Measurements from ENCODE around the gene FLT3.

Gene FLT3

DNA sequence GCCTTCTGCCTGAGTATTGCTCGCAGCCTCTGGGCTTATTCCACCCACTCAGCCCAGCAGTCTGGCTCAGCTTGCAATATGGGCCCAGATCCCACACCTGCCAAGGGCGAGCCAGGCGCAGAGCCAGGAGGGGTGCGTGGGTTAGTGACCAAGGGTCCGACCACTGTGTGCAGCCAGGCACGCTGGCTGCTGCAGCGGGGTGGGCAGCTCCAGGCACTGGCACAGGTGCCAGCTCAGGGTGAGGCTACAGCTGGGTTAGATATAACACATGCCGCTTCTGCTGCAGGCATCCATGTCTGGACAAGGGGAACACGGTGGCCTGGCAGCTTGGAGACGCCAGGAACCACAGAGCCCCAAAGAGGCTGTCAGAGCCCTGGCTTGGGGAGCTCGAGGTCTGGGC lies 99.3 kb downstream of the FLT3 start:
- DNase-seq: no peak

DNA sequence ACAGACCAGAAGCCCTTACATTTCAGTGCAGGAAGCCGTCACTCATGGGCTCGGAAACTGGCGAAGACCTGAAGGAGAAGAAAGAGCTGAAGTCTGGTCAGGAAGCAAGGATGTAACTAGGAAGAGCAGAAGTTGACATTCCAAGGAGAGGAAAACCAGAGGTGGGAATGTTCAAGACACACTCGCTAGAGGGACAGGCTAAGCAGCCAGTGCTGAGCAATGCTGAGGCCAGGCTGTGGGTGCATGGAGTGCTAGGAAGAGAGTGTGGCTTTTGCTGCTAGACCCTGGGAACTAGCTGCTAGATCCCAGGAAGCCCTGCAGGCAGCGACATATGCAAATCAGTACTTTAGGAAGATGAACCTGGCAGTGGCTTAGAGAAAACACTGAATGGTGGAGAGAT lies 99.8 kb downstream of the FLT3 start:
- DNase-seq: no peak

DNA sequence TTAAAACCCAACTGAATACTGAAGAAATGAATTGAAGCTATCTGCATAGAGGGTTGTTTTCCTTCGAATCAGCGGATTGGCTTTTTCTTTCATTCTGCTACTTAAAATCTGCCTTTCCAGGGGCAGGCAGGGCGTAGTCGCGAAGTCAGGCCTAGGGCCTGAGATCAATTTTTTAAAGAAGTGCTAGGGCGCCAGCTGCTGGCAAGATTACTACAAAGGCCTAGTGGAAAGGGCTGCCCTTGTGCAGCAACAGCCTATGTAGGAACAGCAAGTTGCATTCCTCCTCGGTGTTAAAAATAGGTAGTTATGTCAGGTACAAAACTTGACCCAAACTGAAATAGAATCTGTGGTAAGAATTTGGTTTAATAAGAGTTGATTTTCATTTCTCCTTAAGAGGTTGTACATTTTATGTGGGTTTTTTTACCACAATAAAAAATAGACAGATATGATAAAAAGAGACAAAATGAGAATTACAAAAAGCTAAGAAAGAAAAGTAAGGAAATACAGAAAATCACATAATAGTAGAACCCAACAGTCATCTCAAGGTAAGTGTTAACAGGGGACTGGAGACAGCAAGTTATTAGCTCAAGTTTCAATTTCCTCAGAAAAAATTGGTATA lies 102.4 kb downstream of the FLT3 start:
- DNase-seq: peak; percentile 46

DNA sequence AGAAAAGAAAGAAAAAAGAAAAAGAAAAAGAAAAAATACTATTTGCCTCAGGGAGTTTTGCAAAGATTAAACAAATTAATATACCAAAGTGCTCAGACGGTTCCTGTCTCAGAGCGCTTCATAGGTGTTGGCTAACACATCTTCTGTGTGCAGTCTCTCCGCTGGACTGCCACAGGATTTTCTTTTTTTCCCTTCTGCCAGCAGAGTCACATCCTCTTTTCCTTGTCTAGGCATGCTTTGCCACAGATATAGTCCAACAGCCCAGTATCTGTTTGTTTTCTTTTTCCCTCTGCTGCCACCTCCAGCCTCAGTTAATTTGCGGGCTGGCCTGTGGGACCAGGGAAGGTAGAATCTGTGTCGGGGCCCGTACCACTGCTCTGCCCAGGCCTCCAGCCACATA lies 108.5 kb downstream of the FLT3 start:
- no peak for DNase-seq

DNA sequence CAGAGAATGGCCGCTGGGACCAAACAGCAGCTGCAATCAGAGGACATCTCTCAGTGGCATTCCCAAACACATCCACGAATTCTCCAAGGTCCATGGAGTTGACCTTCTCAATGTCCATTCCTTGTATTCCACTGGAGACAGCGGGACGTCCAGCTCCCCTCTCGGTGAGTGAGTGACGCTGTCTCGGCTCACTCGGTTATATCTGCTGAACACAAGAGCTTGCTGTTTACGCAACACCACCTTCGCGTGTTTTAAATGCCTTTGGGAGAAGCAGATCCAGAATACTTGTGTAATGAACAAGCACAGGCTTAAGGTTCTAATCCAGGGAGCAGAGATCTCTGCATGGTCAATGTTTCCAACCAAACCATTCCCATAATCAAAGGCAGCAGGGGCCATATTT lies 111.9 kb downstream of the FLT3 start, which contains the start of gene URAD:
URAD (minus strand) TSS at position 174 of the 400 bp plus-strand sequence; CDS start at position 118, 56 bp downstream.
- no peak for DNase-seq

DNA sequence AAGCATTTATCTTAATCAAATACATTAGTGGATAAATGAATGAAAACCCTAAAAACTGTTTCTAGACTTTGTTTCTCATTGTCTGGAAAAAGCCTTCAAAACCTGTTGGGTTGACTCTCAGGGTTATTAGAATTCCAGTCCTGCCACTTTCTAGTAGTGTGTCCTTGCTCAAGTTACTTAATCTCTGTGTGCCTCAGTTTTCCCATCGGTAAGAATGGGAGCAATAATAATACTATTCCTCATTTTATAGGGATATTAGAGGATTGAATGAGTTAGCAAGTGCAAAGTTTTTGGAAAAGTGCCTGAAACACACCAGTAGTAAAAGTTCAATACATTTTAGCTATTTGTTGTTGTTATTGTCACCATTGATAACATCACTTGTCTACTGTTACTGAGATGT lies 114.8 kb downstream of the FLT3 start:
- DNase-seq: no peak

DNA sequence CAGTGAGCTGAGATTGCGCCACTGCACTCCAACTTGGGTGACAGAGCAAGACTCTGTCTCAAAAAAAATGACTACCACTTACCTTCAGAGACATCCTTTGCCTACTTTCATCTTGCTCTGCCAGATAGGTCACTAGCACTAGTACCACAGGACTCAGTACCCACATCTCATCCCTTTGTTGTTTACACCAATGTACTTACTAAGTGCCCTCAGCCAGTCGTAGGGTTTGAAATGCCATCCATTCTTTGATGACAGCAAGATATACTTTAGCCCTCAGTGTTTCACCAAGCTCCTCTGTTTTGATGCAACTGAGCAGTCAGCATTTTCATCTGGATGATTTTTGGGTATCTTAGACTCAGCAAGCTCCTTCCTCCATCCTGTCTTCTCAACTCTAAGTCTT lies 118.0 kb downstream of the FLT3 start:
- DNase-seq: no peak

DNA sequence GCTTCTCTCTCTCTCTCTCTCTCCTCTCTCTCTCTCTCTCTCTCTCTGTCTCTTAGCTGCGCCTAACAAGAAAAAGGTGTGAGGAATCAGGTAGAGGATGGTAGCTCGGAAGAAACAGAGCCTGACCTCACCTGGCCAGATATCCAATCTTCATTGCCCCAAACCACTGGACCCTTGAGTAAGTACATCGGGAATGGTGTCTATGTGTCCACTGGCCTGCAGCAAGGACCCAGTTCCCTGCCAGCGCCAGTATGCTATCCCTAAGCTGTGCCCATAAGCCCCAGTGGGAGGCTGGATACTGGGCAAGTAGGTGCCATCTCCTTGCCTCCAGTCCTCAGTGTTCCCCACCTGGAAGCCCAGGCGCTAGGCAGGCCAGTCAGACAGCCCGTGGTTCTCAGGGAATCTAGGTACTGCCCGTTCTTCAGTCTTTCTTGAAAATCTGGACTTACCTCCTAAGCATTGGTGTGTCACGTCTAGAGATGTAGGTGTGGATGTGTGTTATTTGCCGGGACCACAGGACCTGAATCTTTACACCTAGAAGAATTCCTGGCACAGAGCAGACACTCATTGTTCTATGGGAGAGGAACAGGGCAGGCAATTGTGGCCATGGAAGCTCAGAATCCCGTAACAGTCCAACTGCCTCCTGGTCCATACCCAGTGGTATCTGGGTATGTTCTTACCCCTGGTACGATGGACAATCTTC lies 119.2 kb downstream of the FLT3 start:
- no peak for DNase-seq

DNA sequence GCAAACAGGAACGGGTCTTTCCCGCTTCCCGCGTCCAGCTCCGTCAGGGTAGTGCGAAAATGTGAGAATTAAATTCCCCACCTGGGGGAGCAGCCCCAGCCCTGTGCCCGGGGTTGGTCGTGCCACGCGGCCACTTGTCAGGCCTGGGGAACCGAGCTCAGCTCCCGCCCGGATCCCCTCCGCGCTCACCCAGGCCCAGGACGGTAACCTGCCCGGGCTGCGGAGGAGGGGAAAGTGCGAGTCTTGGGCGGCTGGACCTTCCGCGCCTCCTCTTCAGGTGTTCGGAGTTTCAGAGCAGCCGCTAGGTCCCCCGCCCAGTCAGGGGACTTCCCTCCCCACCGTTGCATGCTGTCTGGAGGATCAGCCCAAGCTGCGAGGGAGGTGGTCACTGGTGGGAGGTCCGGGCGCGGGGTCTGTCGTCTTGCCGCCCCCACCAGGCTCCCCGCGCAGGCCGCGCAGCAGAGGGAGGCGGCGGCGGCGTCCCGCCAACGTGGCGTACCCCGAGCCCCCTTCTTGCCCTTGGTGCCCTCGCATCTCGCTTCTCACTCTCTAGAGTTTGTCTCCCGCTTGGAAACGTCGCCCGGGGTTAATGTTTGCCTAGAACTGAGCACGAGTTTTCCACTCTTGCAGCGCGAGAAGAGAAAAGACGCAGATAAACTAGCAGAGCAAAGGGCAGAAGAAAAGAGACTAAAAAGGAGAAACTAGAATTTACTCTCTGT lies 119.9 kb downstream of the FLT3 start:
- no peak for DNase-seq

DNA sequence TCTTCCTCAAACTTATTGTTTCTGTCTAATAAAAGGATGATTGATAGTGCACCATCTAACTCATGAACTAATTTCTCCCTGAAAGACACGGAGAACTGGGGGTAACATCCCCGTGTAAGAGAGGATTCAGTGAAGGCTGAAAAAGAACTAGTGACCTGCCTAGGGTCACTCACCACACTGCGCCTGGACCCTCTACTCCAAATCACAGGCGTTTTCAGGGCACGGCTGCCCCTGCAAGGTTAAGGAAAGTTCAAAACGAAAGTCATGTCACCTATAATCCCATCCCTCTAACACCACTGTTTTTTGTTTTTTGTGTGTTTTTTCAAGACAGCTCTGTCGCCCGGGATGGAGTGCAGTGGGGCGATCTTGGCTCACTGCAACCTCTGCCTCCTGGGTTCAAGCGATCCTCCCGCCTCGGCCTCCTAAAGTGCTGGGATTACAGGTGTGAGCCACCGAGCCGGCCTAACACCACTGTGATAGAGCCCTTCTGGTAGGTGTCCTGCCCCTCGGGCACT lies 120.6 kb downstream of the FLT3 start:
- no peak for DNase-seq

DNA sequence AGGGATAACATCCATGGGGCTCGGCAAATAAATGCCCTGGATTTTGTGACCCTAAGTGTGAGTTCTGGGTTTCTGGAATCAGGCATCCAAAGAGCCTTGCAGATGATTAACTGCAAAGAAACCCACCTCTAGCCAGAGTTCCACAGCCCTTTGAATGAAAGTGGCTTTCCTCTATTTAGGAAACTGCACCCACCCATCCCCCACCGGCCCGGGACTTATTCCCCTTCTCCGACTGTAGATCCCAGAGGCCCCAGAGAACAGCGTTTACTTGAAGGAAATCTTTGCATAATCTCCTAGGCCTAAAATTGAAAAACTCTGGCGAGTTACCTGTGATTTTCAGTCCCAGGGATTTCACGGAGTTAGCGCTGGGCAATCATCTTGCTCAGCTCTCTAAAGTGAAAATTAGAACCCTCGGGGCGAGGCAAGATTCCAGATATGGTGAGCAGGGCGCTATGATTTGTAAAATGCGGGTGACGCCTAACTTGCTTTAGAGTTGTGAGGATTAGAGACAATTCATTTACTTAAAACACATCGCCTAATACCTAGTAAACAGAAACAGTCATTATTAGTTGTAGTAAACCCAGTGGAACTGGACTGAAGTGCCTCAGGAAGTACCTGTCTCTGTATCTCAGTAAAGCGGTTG lies 121.3 kb downstream of the FLT3 start:
- DNase-seq: no peak

DNA sequence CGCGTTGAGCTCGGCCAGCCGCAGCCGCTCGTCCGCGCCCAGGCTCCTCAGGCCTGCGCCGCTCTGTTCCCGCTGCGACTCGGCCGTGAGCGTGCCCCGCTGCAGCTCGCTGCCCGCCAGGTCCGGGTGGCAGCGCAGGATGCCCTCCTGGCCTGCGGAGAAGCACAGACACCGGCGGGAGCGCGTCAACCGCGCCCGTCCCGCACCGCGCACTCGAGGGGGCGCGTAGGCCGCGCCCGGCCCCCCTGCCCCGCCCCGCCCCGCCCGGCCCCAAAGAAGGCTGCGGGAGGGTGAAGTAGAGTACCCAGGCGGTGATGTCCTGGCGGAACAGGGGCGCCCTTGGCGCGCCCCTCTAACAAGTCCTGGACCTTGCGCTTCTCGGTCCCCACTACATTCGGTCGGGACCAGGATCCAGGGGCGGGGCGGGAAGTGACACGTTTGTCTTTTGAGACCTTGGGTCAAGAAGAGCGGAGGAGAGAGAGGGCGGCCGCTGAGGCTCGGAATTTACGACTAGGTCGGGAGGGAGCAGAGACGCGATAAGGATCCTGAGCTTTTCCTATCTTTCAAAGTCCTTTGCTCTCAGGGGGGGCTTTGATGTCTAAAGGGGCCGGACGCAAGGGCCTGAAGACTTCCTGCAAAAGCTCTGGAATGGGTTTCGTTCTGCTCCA lies 121.9 kb downstream of the FLT3 start:
- no peak for DNase-seq

DNA sequence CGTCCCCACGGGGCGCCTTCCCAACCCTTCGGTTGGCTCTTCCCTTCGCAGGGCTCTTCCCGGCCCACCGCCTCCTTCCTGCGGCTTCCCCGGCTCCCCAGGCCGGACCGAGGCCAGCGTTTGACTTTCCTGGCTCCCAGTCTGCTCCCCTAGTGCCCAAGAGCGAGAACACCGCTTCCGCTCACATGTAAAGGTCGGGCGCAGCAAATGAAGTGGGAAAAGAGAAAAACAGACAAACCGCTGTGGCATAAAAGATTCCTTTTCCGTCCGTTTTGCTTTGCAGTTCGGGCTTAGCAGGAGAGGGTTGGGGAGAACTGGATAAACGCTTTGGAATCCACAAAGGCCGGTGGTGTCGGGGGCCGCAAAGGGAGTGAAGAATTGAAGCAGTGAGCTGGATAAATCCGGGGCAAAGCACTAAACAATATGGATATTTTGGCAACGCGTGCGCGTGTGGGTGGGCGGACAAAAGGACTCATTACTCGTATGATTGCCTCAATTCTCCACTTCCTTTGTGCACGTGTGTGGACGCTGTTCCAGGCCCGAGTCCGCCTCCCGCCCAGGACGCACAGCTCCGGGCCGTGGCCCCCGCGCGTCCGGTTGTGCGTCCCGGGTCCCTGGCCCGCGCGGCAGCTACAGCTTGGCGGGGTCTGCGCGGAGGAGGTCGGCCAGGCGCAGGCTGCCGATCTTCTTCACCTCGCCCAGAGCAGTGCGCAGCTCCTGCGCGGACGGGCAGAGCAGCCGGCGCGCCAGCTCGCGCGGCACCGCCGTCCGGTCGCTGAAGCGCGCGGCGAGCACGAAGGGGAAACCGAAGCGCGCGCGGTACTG lies 122.7 kb downstream of the FLT3 start:
- no peak for DNase-seq

DNA sequence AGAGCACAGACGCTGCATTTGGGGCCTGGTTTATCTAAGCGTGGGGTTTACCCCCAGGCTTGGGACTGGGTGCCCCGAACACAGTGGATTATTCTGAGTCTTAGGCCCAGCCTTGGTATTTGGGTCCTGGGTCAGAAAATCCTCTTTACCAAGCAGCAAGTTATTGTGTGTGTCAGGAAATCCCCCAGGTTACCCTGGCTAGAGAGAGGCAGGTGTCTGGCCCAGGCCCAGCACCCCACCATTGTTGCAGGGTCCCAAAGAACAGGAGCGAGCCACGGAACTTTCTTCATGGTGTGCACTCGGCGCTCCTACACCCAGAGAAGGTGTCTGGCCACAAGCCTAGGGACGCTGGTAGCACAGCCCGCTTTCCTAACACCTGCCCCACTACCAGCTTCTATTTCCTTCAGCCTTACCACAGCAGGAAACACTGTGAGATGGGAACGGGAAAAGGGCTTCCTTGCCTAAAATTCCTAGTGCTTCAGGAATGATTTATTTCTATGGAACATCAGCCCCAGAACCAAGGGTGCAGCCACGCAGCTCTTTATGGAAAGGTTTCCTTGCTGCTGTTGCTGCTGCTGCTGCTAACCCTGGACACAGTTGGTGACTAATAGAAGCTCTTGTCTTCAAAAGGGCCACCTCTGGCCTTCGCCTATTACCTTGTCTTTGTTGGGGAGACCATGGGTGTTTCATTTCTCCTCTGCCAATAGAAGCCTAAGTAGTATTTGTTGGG lies 123.8 kb downstream of the FLT3 start:
- no peak for DNase-seq

DNA sequence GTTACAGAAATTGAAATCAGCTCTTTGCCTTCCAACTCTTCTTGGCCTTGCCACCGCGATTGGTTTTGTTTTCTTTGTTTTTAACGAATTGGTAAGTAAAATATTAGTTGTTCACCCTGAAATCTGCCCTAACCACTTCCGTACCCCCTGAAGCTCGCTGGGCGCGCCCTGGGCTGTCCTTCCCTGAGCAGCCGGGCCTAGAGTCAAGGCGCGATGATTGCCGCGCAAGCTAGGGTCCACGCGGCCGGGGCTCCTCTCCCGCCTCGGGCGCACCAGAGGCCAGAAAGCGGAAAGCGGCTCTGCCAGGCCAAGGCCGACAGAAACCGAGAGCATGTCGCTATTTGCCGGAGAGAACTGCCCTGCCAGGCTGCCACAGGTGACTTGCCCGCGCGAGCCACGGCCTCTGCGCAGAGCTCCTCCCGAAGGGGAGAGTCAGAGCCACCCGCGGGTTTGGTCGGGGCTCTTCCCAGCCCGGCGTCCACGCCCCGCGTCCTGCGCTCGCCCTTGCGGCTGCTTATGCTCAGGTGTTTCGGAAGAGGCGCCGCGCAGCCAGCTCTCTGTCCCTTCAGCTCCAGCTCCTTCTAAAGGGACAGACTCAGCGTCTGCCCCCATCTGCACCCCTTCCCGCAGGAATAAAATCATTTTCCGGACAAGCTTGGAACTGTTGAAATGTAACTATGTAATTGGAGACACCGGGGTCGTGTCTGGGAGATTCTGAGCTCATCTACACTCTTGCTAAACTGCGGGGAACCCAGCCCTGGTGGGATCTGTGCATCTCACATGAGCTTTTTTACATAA lies 124.6 kb downstream of the FLT3 start:
- DNase-seq: no peak

DNA sequence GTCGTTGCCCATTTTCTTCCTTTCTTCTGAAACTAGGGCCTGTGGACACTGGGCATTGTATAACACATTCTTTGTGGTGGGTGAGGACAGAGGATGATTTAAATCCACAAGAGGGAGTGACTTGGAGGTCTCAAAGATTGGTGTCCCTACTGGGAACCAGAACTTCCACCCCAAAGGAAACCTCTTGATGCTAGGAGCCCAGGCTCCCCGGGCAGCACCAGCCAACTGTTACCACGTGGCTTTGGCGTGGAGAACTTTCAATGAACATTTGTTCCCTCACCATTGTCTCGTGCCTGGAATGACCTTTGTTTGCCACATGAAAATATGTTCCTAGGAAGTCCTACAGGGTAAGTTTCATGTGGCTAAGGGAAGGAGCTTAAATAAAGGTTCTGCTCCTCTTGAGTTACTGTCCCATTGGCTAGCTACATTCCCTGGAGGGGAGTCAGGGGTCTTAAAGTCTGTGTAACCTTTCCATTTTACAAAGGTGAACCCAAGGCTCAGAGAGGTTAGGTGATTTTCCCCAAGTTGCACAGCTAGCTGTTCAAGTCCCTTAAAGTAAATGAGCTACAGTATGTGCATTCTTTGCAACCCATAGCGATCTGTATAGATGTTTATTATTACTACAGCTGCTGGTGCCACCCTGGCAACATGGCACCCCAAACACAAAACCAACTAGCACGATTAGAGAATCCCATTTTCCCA lies 126.3 kb downstream of the FLT3 start:
- no peak for DNase-seq

DNA sequence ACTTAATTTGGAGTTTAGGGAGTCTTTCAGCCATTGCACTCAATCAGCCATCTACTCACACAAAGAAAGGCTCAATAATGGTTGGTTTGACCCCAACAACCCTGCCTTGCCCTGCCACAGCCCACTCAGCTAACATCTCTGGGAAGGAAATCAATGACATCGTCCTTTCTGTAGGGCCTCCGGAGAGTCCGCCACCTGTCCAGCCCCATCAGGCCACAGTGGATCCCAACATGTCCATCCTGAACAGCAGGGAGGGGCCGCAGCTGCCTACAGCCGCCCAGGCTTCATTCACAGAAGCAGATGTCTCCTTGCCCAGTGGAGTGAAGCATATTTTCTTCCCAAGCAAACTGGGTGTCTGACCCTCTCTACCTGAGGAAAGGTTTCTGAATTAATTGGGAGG lies 127.1 kb downstream of the FLT3 start:
- no peak for DNase-seq

DNA sequence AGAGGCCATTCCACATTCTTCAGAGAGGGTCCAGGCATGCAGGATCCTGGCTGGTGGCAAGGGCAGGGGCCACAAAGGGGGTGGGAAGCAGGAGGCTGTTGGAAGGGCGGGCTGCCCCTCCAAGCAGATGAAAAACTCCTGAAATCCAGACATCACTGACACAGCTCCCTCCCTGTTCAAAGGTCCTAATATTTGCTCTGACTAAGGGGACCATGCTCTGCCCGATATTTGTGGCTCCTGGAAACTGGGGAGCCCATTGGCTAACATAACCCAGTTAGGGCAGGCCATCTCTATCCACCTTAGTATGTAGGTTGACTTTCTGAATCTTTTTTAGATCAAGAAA lies 127.9 kb downstream of the FLT3 start:
- DNase-seq: no peak

DNA sequence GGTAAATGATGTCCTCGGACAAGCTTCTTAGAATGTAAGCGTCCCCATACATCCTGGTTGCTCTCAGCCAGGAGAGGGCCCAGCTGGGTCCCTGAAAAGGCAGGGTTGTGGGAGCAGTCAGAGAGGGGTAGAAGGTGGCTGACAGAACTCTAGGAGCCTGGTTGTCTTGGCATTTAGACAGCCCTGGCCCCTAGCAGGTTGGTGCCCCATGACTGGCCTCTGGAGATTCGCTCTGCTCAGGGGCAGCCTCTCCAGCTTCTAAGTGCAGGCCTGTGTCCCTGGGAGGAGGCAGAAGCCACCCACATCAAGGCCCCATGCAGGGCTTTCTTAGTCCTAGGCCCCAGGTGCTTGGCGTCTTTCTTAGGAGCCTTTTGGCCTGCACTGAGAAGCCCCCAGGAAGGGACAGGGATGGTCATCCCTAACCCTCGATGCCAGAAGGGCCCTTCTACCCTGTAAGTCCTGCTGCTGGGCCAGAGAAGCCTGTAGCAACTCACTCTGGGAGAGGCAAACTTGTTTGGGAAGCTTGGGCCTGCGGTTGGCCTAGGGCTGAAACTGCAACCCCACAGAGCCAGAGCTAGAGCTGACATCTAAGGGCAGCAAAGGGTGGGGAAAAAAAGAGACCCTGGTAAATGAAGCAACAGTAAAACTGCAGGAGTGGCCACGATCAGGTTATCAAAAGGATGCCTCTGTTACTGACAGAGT lies 128.4 kb downstream of the FLT3 start:
- no peak for DNase-seq

All from activated CD4-positive, alpha-beta T cell treated with anti-CD3 and anti-CD28 coated beads, Interleukin-10, Interleukin-2, amounts not matched to agents 100 ng/mL and 50 ng/mL, durations not matched to agents 16 hours and 8 hours (primary cell).